ENCODE data around the gene SPRED1.

SPRED1 gene

DNA sequence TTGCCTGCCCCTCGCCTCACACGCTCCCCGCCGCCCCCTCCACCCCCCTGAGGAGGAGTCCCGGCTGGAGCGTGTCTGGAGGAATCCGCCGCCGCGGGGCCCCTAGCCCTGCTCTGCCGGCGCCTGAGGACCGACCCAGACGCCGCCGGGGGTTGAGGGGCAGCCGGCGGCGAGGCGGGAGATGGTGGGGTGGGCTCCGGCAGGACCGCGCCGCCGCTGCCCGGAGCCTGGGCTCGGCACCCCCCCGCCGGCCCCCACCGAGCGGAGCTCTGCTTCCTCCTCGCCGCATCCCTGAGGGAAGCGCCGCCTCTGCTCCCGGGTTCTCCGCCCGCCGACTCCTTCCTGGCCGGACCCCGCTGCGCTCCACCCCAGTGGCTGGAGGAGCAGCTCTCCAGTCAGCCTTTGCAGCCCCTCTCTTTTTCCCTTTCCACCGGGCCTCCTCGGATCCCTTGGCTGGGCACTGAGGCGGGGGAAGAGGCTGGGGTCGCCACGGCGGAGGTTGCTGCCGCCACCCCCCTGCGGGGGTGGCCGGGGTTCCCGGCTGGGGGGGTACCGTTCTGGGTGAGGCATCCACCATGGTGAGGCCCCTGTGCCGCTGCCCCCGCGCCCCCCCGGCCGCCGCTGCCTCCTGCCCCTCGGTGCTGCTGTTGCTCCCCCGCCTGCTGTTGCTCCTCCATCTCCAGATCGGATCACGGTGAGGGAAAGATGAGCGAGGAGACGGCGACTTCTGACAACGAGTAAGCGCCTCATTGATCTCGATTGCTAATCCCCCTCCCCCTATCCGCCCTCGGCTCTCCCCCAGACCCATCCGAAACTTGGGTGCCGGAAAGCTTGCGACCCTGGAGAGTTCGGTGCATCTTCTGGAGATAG lies at the start of gene SPRED1:
TSS of gene SPRED1 (plus strand) at position 356 of the 870 bp plus-strand sequence. CDS start at position 706, 350 bp downstream.
- no peak for DNase-seq (ENCODE audit: low read depth)

DNA sequence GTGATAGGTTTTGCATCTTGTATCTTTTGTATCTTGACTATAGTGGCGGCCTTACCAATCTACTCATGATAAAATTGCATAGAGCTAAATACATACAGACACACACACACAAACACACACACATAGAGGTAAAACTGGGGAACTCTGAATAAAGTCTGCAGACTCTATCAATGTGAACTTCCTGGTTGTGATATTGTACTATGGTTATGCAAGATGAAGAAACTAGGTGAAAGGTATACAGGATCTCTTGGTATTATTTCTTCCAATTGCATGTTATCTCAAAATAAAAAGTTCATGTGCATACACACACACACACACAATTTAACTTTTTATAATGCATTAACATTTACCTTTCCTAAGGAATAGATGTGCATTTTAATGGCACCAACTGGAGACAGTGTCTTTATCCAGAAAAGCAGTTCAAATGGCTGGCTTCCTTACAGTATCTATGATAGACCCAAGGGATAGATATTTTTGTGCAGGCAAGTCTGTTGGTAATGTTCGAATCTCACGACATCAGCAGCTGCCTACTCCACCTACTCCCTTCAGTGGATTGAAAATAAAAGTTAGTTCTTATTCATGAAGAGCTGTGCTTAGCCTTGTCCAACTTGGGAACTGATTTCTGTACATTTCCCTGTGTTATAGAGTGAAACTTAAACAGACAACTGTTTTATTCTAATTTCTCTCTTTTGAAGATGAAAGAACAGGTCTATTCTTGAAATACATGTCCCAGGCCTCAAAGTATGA lies 46.9 kb upstream of the SPRED1 start:
- no peak for DNase-seq (ENCODE audit: low read depth)

DNA sequence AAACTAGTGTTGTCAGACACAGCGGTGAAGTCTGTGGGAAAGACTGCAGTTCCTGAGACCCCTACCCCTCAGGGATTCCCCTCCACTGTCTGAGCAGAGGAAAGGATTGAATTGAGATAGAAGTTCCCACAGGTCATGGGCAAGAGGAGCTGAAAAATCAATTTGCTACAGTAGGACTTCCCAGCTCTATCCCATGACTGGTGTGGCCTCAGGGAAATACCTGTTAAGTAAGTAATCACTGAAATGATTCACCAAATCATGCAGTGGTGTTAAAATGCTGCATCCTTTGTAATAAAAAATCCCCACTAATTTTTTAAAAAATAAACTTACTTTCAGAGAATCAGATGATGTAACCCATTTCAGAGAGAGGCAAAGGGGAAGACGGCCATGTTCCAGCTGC lies 45.0 kb upstream of the SPRED1 start:
- DNase-seq (ENCODE audit: low read depth) = no peak

DNA sequence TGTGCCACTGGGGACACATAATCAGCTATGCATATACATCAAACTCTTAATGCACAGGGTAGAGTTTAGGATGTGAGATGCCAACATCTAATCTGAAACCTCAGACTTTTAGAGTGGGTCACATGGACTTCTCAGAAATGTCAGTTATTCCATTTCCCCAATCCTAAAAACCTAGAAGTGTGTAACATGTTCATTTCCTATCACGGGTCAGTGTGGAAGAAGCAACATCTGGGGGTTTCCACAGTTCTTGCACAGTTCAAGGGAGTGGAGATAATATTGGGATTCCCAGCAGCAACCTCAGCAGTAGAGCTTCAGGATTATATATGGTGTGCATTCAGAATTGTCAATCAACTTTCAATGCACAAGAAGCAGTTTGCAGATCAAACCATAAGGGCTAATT lies 44.4 kb upstream of the SPRED1 start:
- DNase-seq (ENCODE audit: low read depth) = no peak

DNA sequence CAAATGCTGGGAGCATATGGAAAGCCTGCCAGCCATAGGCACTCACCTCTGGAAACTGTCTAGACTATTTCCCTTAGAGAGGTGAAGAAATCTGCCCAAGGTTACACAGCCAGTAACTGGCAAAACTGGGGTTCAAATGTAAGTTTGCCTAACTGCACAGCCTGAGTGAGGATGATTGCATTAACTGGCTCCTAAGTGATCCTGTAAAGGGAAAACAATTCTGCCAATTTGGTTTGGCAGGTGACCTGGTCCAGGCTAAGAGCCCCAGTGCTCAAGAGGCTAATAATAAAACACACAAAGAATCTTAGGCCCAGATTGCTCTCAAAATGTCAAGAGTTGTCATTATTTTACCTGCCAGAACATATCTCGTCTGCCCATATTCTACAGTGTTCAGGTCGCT lies 43.9 kb upstream of the SPRED1 start:
- DNase-seq (ENCODE audit: low read depth) = no peak

DNA sequence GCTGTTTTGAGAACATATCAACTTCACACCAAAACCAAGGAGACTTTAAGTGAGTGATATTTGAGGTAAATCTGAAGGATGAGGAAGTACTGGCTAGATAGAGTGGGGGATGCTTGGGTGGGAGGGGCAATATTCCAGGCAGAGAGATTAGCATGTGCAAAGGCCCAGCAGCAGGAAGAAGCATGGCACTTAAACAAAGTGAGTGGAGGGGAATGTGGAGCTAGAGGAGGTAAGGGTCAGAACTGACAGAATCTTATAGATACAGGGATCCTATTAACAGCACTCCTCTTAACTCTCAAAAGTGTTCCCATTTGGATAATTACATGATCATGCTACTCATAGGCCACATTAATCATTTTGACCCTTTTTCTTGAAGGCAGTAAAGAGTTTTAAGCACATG lies 41.4 kb upstream of the SPRED1 start:
- no peak for DNase-seq (ENCODE audit: low read depth)

DNA sequence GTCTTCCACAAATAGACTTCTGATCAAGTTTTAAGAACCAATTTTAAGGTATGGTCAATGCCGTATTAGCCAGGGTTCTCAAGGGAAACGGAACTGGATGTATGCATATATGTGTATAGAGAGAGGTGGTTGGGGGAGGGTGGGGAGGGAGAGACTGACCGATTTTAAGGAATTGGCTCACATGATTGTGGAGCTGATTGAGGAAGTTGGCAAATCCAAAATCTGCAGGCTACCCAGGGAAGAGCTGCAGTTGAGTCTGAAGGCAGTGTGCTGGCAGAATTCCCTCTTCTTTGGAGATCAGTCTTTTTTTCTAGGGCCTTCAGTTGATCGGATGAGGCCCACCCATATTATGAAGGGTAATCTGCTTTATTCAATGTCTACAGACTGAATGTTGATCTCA lies 40.8 kb upstream of the SPRED1 start:
- DNase-seq (ENCODE audit: low read depth) = no peak

DNA sequence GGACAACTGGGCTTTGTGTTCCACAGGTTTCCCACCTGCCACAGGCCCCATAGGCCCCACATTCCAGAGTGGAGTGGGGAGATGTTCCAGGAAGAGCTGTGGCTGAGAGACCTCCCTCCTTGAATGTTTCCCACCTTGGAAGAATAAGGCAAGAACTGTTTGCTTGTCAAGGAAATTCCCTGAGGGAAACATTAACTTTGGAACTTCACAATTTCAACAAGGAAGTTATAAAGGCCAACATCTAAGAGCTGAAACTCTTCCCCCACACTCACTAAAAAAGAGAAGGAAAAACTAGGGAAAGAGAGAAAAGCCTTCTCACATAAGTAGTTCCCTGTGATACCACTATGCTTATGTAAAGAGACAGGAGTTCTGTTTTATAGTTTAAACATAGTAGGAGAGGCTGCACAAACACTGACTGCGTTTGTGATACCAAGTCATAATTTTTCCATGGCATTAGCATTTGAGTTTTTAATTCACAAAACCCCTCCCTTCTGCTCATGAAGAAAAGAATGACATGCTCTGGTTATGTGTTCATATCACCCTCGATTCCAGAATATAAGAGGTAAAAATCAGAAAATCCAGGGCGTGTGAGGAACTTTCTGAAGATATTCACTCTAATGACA lies 39.8 kb upstream of the SPRED1 start:
- DNase-seq (ENCODE audit: low read depth) = no peak

DNA sequence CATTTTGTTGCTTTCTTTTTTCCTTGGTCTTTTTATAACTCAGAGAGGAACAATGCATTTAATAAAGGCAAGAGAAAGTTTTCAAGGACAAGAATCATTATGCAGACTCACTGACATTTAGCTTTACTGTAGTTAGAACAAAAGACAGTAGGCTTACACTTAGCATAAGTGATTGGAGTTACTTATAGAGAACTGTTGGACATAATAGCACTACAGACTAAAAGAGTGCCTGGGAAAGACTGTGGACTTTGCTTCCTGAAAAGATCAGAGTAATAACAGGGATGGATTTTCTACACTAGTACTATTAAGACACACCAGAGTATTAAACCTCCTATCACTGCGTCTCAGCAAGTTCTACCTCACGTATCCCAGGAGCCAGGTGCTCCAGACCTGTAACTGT lies 39.3 kb upstream of the SPRED1 start:
- no peak for DNase-seq (ENCODE audit: low read depth)

DNA sequence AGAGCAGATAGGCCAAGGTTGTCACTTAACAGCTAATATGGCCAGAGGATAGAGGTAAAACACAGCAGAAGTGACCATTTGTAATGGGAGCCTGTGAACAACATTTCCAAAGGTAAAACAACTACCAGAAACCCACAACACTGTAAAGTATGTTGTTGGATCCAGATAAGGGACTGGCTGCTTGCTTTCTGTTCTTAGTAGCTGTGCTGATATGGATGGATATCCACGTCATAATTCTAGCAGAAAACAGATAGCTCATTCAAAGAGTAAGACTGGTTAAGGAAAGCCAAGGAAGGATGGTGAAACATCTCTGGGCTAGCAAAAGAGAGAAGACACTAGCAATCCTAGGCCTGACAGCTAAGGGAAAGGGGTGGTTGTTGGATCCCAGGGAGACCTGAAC lies 36.9 kb upstream of the SPRED1 start:
- DNase-seq (ENCODE audit: low read depth) = no peak

DNA sequence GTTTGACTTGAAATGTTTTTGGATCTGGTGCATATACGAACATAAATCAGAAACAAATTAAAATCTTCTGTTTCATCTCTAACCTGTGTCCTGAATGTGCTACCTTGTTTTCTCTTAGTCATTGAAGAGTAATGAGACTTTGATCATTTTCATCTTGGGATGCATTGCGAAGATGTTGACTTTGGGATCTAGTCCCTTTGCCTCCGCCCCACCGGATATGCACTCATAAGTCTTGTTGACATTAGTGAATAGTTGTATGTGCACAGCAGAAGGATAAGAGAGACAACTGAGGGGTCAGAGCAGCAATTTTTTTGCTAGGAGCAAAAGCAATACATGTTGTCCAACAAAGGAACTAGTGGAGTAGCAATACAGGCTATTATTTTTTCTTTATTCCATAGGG lies 35.9 kb upstream of the SPRED1 start:
- no peak for DNase-seq (ENCODE audit: low read depth)

DNA sequence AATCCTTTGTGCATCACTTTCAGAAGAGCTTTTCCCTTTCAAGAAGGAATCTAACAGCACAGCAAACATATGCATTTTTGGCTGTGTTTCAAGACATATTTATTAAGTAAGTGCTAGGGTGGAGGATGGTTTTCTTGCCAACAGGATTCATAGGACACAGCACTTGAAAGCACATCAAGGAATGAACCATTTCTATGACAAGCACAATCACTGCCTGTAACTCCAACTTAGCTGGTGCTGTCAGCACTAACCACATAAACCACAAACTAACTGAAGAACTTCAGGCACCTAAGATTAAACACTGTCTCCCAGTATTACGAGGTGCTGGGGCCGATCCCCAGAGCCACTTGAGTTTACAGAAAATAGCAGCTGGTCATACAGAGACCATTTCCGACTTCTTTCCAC lies 35.4 kb upstream of the SPRED1 start:
- no peak for DNase-seq (ENCODE audit: low read depth)

DNA sequence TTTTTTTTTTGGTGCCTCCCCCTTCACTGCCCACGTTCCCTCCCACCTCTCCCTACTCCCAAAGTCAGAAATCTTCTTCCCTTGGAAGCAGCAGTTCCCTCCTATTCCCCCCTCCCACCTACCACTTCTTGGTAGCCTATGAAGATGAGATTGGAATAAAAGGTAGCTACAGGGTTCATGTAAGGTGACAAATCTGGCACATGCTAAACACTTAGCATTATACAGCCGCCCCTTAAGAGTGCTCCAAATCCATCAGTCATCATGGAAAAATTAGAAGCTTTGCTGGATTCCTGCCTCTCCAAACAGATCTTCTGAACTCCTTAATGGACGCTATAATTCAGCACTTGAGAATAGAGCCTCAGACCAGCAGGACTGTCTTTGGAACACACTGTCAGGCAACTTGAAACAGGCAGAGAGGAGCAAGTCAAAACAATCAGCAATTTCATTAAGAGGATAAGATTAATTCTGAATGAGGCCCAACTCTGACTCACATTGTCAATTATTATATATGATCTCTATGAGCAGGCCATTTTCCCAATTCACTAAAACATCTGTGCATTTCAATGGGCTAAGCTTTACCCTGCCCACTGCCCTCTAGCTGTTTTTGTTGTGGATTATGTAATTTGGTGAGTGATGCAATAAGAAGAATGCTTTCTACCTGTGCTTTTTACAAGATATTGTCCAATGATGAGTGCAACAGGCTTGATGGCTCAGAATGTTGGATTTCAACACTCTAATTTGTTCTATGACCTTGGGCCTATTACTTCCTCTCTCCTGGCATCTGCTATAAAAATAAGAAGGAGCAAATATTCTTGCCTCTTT lies 34.6 kb upstream of the SPRED1 start:
- DNase-seq (ENCODE audit: low read depth) = no peak

DNA sequence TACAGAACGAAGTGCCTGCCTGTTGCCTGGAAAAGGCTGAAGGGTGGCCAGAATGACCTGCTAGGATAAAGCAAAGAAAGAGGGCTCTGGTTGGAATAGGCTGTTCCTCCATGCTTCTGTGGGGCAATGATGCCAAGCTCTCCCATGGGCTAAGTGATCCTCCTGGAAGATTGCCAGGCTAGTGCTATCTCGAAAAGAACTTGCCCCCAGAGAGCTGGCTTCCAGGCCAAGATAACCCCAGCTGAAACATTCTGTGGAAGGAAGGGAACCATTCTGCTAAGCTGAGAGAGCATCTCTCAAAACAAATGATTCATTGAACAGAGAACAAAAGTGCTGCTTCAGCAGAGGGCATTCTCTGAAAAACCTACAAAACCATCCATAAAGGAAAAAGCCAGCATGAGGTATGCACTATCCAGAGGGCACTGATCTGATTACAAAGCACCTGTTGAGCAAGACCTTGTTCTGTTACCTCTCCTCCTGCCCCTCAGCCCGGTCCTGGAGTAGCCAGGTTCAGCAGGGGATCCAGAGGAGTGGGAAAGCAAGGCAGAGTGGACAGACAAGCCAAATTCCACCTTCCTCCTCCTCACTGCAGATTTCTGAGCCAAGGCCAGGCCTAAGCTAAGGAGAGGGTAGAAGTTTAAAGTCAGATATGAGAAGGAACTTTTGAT lies 31.9 kb upstream of the SPRED1 start:
- no peak for DNase-seq (ENCODE audit: low read depth)

DNA sequence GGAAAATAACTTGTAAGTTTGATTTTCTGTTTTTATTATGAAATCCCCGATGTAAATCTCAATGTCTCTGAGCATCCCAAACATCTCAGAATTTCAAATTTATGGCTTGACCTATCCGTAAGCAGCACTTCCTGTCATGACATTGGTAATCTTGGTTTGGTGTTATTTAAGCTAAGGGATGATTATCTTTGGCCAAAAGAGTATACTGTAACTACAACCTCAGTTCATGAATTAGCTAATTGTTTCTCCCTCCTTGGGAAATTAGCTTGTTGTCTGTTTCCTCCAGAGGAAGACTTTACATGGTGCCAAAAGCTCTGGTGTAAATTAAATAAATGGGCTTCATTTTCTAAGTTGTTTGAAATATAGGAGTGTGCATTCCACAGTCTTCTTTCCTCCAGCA lies 28.1 kb upstream of the SPRED1 start:
- DNase-seq (ENCODE audit: low read depth) = no peak

DNA sequence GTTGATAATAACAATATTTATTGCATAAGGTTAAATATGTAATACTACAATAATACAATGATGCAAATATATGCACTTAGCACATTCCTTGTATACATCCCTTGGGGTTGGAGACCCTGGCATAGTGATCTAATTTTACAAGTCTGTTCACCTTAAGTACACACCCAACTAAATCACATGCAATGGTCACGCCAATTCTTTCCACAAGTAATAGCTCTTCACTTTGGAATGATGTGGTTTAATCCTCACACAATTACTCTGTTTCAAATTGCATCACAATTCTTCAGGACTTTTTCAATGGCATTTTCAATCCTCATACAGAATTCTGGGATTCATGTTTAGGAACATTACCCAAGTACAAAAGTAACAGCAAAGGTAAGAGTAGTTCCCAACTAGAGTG lies 27.3 kb upstream of the SPRED1 start:
- DNase-seq (ENCODE audit: low read depth) = no peak

DNA sequence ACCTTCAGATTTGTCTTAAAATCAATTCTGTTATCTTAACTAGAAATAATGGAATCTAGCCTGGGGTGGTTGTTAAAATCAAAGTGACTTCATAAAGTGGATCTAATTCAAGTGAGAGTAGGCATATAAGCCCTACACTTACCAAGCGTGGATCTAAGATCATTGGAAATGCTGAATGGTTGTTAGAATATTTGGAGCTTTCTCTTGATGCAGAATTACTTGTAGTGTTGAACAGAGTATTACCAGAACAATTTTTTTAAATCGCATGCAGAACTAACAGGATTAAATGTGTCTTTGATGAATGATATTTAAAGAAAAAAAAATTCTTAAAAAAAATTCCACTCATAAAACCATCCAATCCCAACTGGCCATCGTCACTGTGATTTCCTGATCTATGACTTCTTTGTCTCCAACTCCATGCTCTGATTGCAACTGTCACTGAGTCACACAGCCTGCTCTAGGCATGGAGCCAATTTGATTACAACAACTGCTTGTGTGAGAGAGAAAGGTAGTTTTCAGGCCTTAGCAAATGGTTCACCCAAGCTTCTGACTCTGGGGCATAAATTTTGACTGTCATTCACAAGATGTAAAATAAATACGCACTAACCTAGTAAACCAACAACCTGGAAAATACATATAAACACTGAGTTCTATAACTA lies 25.9 kb upstream of the SPRED1 start:
- no peak for DNase-seq (ENCODE audit: low read depth)

DNA sequence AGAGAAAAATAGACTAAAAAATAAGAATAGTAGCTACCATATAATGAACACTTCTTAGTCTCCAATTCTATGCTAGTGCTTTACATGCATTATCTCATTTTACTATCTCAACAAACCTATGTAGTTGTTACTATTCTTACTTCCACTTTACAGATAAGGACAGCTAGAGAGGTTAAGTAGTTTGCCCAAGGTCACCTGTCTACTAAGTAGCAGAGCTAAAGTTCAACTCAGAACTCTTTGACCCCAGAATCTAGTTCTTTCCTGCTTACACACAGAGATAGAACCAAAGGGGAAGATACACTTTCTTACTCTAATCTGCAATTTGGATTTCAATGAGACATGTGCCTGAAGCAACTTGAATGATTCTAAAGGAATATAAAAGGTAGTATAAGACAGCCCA lies 24.7 kb upstream of the SPRED1 start:
- no peak for DNase-seq (ENCODE audit: low read depth)

DNA sequence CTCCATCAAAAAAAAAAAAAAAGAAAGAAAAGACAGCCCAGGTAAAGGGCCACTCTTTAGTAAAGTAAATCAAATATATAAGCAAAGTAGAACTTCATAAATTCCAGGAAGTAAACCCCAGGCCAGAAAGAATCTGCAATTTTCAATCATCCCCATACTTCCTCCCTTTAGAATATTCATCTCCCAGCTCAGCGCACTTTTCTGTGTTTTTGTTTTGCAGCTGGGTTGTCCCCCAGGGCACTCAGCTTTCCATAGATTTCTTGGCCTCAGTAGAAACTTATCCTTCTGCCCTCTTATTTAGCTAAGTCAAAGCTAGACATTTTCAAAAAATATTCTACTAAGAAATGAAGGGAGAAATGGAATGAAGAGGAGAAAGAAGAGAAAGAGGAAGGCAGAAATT lies 24.0 kb upstream of the SPRED1 start:
- no peak for DNase-seq (ENCODE audit: low read depth)

DNA sequence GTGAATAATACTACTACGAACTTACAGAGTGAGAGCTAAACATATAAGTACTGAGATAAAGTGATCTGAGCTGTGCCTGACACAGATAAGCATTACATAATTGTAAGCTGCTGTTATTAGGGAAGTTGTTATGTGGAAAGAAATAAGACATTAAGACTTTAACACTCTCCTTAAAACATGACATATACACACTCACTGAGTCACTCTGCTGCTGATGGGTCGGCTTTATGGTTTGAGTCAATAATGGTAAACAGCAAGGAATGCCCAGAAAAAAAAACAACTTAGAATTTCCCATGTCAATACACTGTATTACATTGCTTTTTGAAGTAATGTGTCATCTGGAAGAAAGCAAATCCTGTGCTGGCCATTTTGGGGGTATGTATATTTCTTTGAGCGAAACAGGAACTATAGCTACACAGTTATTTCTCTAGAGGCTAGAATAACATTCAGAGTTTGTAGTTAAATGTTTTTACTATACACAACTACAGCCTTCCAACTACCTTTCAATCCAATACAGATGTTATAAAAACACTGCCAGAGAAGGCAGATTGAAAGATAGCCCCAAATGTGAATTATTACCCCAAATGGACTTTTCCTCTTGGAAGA lies 22.8 kb upstream of the SPRED1 start:
- no peak for DNase-seq (ENCODE audit: low read depth)

DNA sequence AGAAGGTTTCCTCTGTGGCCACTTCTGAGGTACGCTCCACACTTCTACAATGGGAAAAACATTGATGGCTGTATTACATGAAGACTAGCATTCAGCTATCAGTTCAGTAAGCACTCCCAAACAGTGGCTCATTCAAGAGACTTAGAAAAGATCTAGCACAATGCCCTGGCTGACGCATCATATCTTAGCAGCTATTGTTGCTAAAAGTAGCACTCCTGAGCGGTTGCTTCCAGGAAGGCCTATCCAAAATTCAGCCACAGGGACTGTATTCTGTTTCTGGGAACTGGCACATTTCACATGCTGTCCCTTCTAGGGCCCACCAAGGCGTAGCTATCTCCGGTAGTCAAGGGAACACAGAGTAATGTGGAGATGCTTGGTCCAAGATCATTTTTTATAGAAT lies 21.2 kb upstream of the SPRED1 start:
- no peak for DNase-seq (ENCODE audit: low read depth)

All from activated T-helper 1 cell treated with Interleukin-2 at 50 U/mL for 16 hours (primary cell).